Body of pancreas (tissue), 4 donors: Measurements from ENCODE around the gene RSPH9. TPM values are rescaled to one million over a fixed set of nuclear protein-coding genes. Genes with fewer than 3 reads are reported as not detected.

Source experiments
- ATAC-seq: fragments of 150-250 bp; one replicate; pipeline ENCODE4 v1.9.1; 2016
- DNase-seq, 4 donors: peaks; one replicate each; pipeline ENCODE4 v3.0.0-alpha.2; 2019
- H3K27ac ChIP-seq, 4 donors: fragments of 200-600 bp; sonication (generic); 1 replicate in 3 of 4; 2 replicates in 1 of 4; pipeline versions ENCODE4 v1.5.1 to v1.6.1; 2016 to 2019; ENCODE audit warnings: mild to moderate bottlenecking in 1 of 4, mixed read lengths in 1 of 4, moderate library complexity in 1 of 4
- H3K27me3 ChIP-seq, 2 donors: fragments of 200-600 bp; sonication (generic); one replicate each; pipeline ENCODE4 v1.6.0; 2016; ENCODE audit warnings: mild to moderate bottlenecking in 1 of 2
- H3K36me3 ChIP-seq, 2 donors: fragments of 200-600 bp; sonication (generic); replicated peaks in 1 of 2; 2 replicates each; pipeline ENCODE4 v1.5.1; 2016; ENCODE audit warnings: low read depth in 2 of 2; ENCODE audit not compliant: insufficient read depth in 1 of 2
- H3K4me1 ChIP-seq: fragments of 200-600 bp; sonication (generic); one replicate; pipeline ENCODE4 v1.6.0; 2016
- H3K4me3 ChIP-seq, 2 donors: fragments of 200-600 bp; sonication (generic); 1 replicate in 1 of 2; 2 replicates in 1 of 2; pipeline ENCODE4 v1.5.1; 2016 to 2019
- H3K9me3 ChIP-seq, 3 donors: fragments of 200-600 bp; sonication (generic); 1 replicate in 2 of 3; 2 replicates in 1 of 3; pipeline ENCODE4 v1.5.1; 2016
- POLR2A ChIP-seq, 3 donors: fragments of 450-650 bp; IDR thresholded peaks; one replicate each; pipeline ENCODE4 v1.6.1; 2016; ENCODE audit warnings: antibody characterized with exemption in 3 of 3, mild to moderate bottlenecking in 2 of 3
- WGBS, 2 donors: methylation state at CpG; one replicate each; pipeline ENCODE4 v1.1.5; 2017; 5-methylcytosine and 5-hydroxymethylcytosine counted together
- intact Hi-C: fragments of 100-400 bp; cut with DNase I; formaldehyde crosslinking; loops from one replicate; pipeline ENCODE4 v1.15.1; 2023
- total RNA-seq, 2 donors: library from RNA; depleted of rRNA; stranded (reverse); fragments of >200 nt; gene quantifications; one replicate each; pipeline ENCODE4 v1.1.0, GENCODE V29; 2016
- TF ChIP-seq, protein P1 (sequence below), 7 experiments: fragments of 450-650 bp in 4 of 7; fragments of 200-600 bp in 3 of 7; sonication (generic) in 3 of 7; IDR thresholded peaks; one replicate each; pipeline ENCODE4 v1.5.1; 2016 to 2019; ENCODE audit warnings: antibody characterized with exemption in 7 of 7

The RSPH9 gene, protein sequence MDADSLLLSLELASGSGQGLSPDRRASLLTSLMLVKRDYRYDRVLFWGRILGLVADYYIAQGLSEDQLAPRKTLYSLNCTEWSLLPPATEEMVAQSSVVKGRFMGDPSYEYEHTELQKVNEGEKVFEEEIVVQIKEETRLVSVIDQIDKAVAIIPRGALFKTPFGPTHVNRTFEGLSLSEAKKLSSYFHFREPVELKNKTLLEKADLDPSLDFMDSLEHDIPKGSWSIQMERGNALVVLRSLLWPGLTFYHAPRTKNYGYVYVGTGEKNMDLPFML
- not detected for total RNA-seq

DNA sequence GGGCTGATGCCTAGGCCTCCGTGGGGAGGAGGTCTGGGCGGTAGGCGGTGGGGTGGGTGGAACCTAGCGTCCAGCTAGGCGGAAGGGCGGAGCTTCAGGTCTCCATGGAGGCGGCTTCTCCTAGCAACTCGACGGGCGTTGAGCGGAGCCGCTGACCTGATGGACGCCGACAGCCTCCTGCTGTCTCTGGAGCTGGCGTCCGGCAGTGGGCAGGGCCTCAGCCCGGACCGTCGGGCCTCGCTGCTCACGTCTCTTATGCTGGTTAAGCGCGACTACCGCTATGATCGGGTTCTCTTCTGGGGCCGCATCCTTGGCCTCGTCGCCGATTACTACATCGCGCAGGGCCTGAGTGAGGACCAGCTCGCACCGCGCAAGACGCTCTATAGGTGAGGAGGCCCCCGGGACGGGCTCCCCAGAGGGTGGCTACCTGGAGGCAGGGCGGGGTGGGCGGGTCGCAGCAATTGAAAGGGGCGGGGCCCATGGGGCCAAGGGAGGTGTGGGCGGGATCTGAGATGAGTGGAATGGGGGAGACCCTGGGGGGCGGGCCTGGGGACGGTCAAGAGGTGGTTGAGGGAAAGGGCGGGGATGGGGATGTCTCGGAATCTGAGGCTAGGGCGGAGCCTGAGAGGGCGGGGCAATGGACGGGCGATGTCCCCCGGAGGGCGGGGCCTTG, at the start of gene RSPH9:
Gene RSPH9, plus strand, starts transcription at position 97 of the 673 bp plus-strand sequence. Its CDS starts 63 bp downstream, at position 160.
- no peak for TF ChIP-seq POLR2A (IDR thresholded peaks at IDR 0.05)
- TF ChIP-seq, protein P1, sequence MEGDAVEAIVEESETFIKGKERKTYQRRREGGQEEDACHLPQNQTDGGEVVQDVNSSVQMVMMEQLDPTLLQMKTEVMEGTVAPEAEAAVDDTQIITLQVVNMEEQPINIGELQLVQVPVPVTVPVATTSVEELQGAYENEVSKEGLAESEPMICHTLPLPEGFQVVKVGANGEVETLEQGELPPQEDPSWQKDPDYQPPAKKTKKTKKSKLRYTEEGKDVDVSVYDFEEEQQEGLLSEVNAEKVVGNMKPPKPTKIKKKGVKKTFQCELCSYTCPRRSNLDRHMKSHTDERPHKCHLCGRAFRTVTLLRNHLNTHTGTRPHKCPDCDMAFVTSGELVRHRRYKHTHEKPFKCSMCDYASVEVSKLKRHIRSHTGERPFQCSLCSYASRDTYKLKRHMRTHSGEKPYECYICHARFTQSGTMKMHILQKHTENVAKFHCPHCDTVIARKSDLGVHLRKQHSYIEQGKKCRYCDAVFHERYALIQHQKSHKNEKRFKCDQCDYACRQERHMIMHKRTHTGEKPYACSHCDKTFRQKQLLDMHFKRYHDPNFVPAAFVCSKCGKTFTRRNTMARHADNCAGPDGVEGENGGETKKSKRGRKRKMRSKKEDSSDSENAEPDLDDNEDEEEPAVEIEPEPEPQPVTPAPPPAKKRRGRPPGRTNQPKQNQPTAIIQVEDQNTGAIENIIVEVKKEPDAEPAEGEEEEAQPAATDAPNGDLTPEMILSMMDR (IDR thresholded peaks at IDR 0.05), result no peak
- H3K4me1 ChIP-seq, result peaks cover 5% of the 10 kb centered on the region
- DNase-seq (peak; percentile 34 to 64 (median 59)), ATAC-seq (peak; percentile 53)
- 4 to 6% methylated on average over 30 to 52 of the region's 52 CpGs for WGBS, 2 donors
- no peaks in the 10 kb centered on the region for H3K9me3 ChIP-seq
- H3K36me3 ChIP-seq, result peaks cover 0 to 9% of the 10 kb centered on the region in 2 donors
- no peaks in the 10 kb centered on the region for H3K27me3 ChIP-seq
- peak within 1 kb of the TSS in 1 of 2 donors; percentile 13 for H3K4me3 ChIP-seq
- intact Hi-C loops, result no loop called here
- no peak within 1 kb of the TSS for H3K27ac ChIP-seq

DNA sequence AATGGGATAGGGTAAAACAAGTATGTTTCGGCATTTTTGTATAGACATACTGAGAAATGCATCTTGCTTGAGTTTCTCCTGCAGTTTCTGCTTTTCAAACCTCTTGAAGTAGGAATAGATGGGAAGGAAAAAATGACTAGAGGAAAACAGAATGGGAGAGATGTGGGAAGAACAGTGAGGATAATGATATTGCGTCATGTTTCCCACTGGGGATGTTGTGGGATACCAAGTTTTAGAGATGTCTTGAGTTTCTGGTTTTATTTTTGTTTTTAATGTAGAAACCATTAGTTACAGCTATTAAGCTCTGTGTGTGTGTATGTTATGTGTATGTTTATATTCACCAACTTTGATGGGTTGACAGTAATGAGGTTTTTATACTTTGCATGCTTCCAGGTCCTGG, 44.2 kb upstream of the RSPH9 start:
- H3K36me3 ChIP-seq, result peaks cover 0 to 6% of the 10 kb centered on the region in 2 donors
- 96 to 98% methylated on average over 2 of the region's 2 CpGs for WGBS, 2 donors

GRCh38 chr6:43604174-43604573, 40.7 kb upstream of the RSPH9 start:
- Histone ChIP-seq H3K36me3 (peaks cover 0 to 3% of the 10 kb centered on the region in 2 donors), H3K4me1 (no peaks in the 10 kb centered on the region), H3K9me3 (no peaks in the 10 kb centered on the region), H3K27me3 (no peaks in the 10 kb centered on the region), H3K27ac (no peak overlapping the region), H3K4me3 (no peak overlapping the region)
- intact Hi-C loops, result no loop called here
- ATAC-seq, result no peak
- DNase-seq, result no peak
- TF ChIP-seq POLR2A (IDR thresholded peaks at IDR 0.05), result no peak
- TF ChIP-seq, protein P1 (IDR thresholded peaks at IDR 0.05), result no peak
- 90 to 98% methylated on average over 2 of the region's 2 CpGs for WGBS, 2 donors

More for the DNA sequence above, 44.2 kb upstream of the RSPH9 start:
- H3K9me3 ChIP-seq, result no peaks in the 10 kb centered on the region
- TF ChIP-seq, protein P1 (IDR thresholded peaks at IDR 0.05), result no peak
- no peak for TF ChIP-seq POLR2A (IDR thresholded peaks at IDR 0.05)
- no peak overlapping the region for H3K27ac ChIP-seq
- no peaks in the 10 kb centered on the region for H3K4me1 ChIP-seq
- H3K4me3 ChIP-seq, result no peak overlapping the region
- DNase-seq (no peak), ATAC-seq (no peak)
- no peaks in the 10 kb centered on the region for H3K27me3 ChIP-seq
- intact Hi-C loops, result no loop called here

- H3K27ac ChIP-seq, result no peak overlapping the region
- TF ChIP-seq, protein P1 (IDR thresholded peaks at IDR 0.05), result no peak
- TF ChIP-seq POLR2A (IDR thresholded peaks at IDR 0.05), result no peak
- H3K4me3 ChIP-seq, result no peak overlapping the region
- H3K9me3 ChIP-seq, result no peaks in the 10 kb centered on the region
- intact Hi-C loops, result no loop called here
- H3K4me1 ChIP-seq, result no peaks in the 10 kb centered on the region
- ATAC-seq (no peak), DNase-seq (no peak)
- 95 to 97% methylated on average over 2 of the region's 2 CpGs for WGBS, 2 donors
- H3K36me3 ChIP-seq, result peaks cover 0 to 3% of the 10 kb centered on the region in 2 donors
- no peaks in the 10 kb centered on the region for H3K27me3 ChIP-seq
These were observed 38.8 kb upstream of the RSPH9 start for GRCh38 chr6:43606019-43606418.
